AG04449 (cell line): ENCODE data around the gene AGGF1.

Experiments
- CTCF ChIA-PET: fragments of 350-600 bp; formaldehyde crosslinking; extraction: SDS; loops from one replicate; lab custom pipeline; 2021; ENCODE audit warnings: antibody characterized with exemption; lab: Yijun Ruan, JAX
- POLR2A ChIA-PET: fragments of 400-600, 350-600 bp; formaldehyde crosslinking; extraction: SDS; loops from one replicate; lab custom pipeline; 2020; ENCODE audit warnings: antibody characterized with exemption, inconsistent platforms; lab: Yijun Ruan, JAX
- DNase-seq: peaks from one replicate; pipeline ENCODE4 v3.0.0-alpha.2; 2010; ENCODE audit warnings: low read depth, low spot score
- H3K4me3 ChIP-seq: 2 replicates; pipeline ENCODE4 v1.5.1; 2011; ENCODE audit warnings: low read depth, mild to moderate bottlenecking, control low read depth, low read length
- TF ChIP-seq, protein P1 (sequence below): IDR thresholded peaks from one replicate; pipeline ENCODE4 v1.5.1; 2011; ENCODE audit warnings: mild to moderate bottlenecking, moderate library complexity, low read length, control low read depth, inconsistent platforms; ENCODE audit not compliant: insufficient read depth; ENCODE audit errors: missing control alignments

Gene AGGF1

DNA sequence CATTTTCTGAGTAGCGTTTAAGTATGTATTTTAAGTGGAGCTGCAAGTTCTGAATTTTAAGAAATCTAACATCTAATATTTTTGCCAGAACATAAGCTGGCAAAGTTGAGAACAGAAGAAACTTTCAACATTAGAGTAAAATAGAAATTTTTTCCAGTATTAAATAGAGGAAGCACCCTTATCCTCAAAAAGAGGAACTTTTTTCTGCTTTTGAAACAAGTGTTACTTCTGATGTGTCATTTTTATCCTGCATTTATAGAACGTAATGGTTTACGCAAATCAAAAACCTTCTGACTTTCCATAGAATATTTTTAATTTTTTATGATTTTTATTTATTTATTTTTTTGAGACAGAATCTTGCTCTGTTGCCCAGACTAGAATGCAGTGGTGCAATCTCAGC is 35.1 kb downstream of the AGGF1 start:
- TF ChIP-seq, protein P1, sequence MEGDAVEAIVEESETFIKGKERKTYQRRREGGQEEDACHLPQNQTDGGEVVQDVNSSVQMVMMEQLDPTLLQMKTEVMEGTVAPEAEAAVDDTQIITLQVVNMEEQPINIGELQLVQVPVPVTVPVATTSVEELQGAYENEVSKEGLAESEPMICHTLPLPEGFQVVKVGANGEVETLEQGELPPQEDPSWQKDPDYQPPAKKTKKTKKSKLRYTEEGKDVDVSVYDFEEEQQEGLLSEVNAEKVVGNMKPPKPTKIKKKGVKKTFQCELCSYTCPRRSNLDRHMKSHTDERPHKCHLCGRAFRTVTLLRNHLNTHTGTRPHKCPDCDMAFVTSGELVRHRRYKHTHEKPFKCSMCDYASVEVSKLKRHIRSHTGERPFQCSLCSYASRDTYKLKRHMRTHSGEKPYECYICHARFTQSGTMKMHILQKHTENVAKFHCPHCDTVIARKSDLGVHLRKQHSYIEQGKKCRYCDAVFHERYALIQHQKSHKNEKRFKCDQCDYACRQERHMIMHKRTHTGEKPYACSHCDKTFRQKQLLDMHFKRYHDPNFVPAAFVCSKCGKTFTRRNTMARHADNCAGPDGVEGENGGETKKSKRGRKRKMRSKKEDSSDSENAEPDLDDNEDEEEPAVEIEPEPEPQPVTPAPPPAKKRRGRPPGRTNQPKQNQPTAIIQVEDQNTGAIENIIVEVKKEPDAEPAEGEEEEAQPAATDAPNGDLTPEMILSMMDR = no peak
- POLR2A ChIA-PET = interaction anchor here (0.6 kb wide), 1 partner anchor 35 kb away, joined by 3 read pairs; the partner anchor contains the start of gene AGGF1
- DNase-seq = no peak
- CTCF ChIA-PET = interaction anchor here (4.0 kb wide), 1 partner anchor 12 kb away, joined by 34 read pairs; no protein-coding TSS in a partner anchor
- no peak overlapping the region for H3K4me3 ChIP-seq

DNA sequence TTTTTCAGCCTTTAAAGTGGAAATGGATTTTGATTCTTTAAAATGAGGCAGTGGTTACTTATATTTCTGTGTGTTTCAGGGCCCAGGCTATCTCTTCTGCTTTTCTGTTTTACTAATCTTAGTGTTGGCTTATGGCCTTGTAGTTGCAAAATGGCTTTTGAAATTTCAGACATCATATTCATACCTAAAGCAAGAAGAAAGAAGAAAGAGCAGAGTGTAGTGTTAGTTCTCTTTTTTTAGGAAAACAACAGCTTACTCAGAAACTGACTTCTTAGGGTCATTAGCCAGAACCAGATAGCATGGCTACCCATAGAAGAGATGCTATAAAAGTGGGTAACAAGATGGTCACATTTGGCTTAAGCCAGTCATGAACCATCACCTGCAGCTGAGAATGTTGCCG is 36.0 kb downstream of the AGGF1 start:
- no peak for DNase-seq
- ChIA-PET POLR2A (no interaction called here), CTCF (interaction anchor here (1.1 to 3.6 kb wide), 2 partner anchors 12 to 50 kb away, joined by 3 to 49 read pairs; no protein-coding TSS in a partner anchor)
- H3K4me3 ChIP-seq = no peak overlapping the region
- TF ChIP-seq, protein P1 = no peak

DNA sequence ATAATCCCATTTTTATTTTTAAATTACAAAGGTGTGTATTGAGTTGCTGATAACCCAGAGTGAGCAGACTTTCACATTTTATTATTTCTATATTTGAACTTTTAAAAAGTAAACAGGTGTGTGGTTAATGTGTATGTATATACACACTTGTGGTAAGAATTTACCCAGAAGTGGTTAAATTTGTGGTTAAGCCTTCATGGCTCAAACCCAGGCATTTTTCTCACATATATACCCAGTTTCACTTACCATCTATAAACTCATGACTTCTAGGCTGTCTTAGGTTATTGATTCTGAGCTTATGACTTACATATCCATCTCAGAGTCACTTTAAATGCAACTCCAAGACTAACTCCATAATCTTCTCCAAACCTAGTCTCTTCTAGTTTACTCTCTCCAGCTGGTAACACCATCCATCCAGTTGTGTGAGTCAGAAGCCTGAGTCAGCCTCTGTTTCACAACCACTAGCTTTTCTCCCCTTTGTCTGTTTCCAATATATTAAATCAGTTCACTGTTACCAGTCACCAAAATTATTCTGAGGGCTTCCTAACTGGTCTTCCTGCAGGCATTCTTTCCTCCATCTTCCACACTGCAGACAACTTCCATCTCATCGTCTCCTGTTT is 36.7 kb downstream of the AGGF1 start:
- ChIA-PET POLR2A (interaction anchor here (1.1 kb wide), 1 partner anchor 37 kb away, joined by 4 read pairs; the partner anchor contains the start of gene AGGF1), CTCF (interaction anchor here (1.1 to 3.6 kb wide), 2 partner anchors 11 to 51 kb away, joined by 3 to 49 read pairs; no protein-coding TSS in a partner anchor)
- TF ChIP-seq, protein P1 = no peak
- no peak overlapping the region for H3K4me3 ChIP-seq
- no peak for DNase-seq

DNA sequence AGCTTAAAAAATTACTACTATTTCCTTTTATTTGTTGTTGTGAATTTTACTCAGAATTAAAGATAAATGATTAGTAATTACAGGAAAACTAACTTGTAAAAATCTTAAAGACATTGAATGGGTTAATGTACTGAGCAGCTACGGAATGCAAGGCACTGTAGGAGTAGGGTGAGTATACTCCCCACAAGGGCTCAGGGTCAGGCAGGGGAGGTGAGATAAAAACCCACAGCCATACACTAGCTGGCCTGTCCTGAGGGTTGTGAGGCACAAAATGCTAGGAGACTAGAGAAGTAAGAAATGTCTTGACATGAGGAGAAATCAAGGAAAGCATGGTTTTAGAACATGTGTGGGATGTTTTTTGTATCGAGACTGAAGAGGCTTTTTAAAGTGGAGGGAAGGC is 43.5 kb downstream of the AGGF1 start:
- no peak overlapping the region for H3K4me3 ChIP-seq
- CTCF ChIA-PET = no interaction called here
- TF ChIP-seq, protein P1 = no peak
- POLR2A ChIA-PET = no interaction called here
- DNase-seq = no peak

DNA sequence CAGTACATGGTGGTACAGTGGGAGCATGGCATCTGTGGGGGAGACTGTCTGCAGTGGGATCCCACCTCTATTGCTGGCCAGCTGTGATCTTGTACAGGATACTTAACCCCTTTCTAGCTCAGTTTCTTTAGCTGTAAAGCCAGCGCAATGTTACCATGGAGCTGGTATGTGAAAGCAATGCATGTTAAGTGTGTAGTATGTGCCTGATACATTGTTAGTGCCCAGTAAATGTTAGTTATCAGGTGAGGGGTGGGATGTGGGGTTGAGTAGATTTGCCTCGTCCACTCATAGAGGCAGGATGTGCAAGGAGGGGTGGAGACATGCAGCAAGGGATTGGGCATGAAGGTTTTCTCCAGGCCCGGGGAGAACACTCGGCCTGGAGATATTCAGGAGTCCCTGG is 44.5 kb downstream of the AGGF1 start:
- TF ChIP-seq, protein P1 = no peak
- ChIA-PET POLR2A (no interaction called here), CTCF (interaction anchor here (0.7 kb wide), 1 partner anchor 207 kb away, joined by 3 read pairs; no protein-coding TSS in a partner anchor)
- no peak overlapping the region for H3K4me3 ChIP-seq
- DNase-seq = no peak
